SU-DHL-6 (cell line): Measurements from ENCODE around the gene AOAH.
"Not testable (repeated sequence)": the region's sequence is repeated elsewhere in the genome, so short reads cannot be mapped to it uniquely, and the experiment has no call there.

Experiments used
- H2AFZ ChIP-seq: fragments of 200-600 bp; sonication (generic); 2 replicates; pipeline ENCODE4 v1.6.1; 2014; ENCODE audit warnings: low read depth, mild to moderate bottlenecking, moderate library complexity, mixed read lengths, antibody characterized with exemption, low read length; ENCODE audit not compliant: severe bottlenecking
- H3F3A ChIP-seq: fragments of 200-600 bp; shearing (Covaris generic); 2 replicates; pipeline ENCODE4 v1.6.0; 2016; ENCODE audit warnings: antibody characterized with exemption, mild to moderate bottlenecking; ENCODE audit not compliant: insufficient read depth
- H3K27ac ChIP-seq: fragments of 200-600 bp; sonication (generic); 2 replicates; pipeline ENCODE4 v1.5.1; 2016; ENCODE audit warnings: low read depth, mild to moderate bottlenecking, low read length, moderate library complexity, mixed read lengths
- H3K27me3 ChIP-seq: fragments of 200-600 bp; sonication (generic), shearing (Covaris generic); 2 replicates; pipeline ENCODE4 v1.6.0; 2014; ENCODE audit warnings: mild to moderate bottlenecking, low read length
- H3K36me3 ChIP-seq: fragments of 200-600 bp; sonication (generic); 2 replicates; pipeline ENCODE4 v1.6.1; 2014; ENCODE audit warnings: mild to moderate bottlenecking, low read length, mixed read lengths
- H3K4me2 ChIP-seq: fragments of 300-600, 200-600 bp; shearing (Covaris generic), sonication (generic); 2 replicates; pipeline ENCODE4 v1.6.0; 2014; ENCODE audit warnings: low read length, low read depth, mild to moderate bottlenecking; ENCODE audit not compliant: poor library complexity, severe bottlenecking
- H3K4me3 ChIP-seq: fragments of 200-600 bp; sonication (generic); 2 replicates; pipeline ENCODE4 v1.5.1; 2014; ENCODE audit warnings: antibody characterized with exemption, low read length, mild to moderate bottlenecking, mixed read lengths; ENCODE audit not compliant: insufficient read depth, poor library complexity, severe bottlenecking
- H3K79me2 ChIP-seq: fragments of 200-600 bp; sonication (generic); 2 replicates; pipeline ENCODE4 v1.6.1; 2014; ENCODE audit warnings: mild to moderate bottlenecking, low read length, moderate library complexity; ENCODE audit not compliant: insufficient read depth
- H3K9ac ChIP-seq: fragments of 200-600 bp; sonication (generic); 2 replicates; pipeline ENCODE4 v1.7.0; 2014; ENCODE audit warnings: mild to moderate bottlenecking, low read length
- H3K9me2 ChIP-seq: fragments of 200-600 bp; sonication (generic); replicated peaks from 2 replicates; pipeline ENCODE4 v1.6.1; 2014; ENCODE audit warnings: low read length; ENCODE audit not compliant: insufficient read depth
- H3K9me3 ChIP-seq: fragments of 200-600 bp; sonication (generic); 2 replicates; pipeline ENCODE4 v1.6.1; 2014; ENCODE audit warnings: low read length, mixed read lengths; ENCODE audit not compliant: insufficient read depth
- H4K20me1 ChIP-seq: fragments of 200-600 bp; sonication (generic); 2 replicates; pipeline ENCODE4 v1.6.1; 2014; ENCODE audit warnings: low read depth, mild to moderate bottlenecking, antibody characterized with exemption, low read length, moderate library complexity, mixed read lengths
- CTCF ChIP-seq: fragments of 200-600 bp; sonication (generic); IDR thresholded peaks from one replicate; pipeline ENCODE4 v1.5.1; 2017; ENCODE audit warnings: antibody characterized with exemption, mild to moderate bottlenecking, low read length, moderate library complexity; ENCODE audit not compliant: insufficient read depth, poor library complexity, severe bottlenecking
- EZH2phosphoT487 ChIP-seq: fragments of 200-600 bp; sonication (generic), shearing (Covaris generic); conservative IDR thresholded peaks from 2 replicates; pipeline ENCODE4 v1.6.1; 2018; ENCODE audit warnings: mild to moderate bottlenecking, antibody characterized with exemption, low read length, moderate library complexity, mixed read lengths

The AOAH gene

GRCh38 chr7:36652431-36652830, 71.9 kb downstream of the AOAH start:
- Histone ChIP-seq H3K9ac (no peak overlapping the region), H3K4me3 (no peak overlapping the region), H4K20me1 (no peaks in the 10 kb centered on the region), H3K9me2 (no peaks in the 10 kb centered on the region), H3K27me3 (no peaks in the 10 kb centered on the region), H3K27ac (no peak overlapping the region), H3F3A (no peaks in the 10 kb centered on the region), H2AFZ (no peak overlapping the region), H3K9me3 (no peaks in the 10 kb centered on the region), H3K36me3 (no peaks in the 10 kb centered on the region), H3K79me2 (no peaks in the 10 kb centered on the region), H3K4me2 (no peak overlapping the region)
- TF ChIP-seq EZH2phosphoT487: no peak
- TF ChIP-seq CTCF: no peak

GRCh38 chr7:36651404-36651803, 72.9 kb downstream of the AOAH start:
- H3K4me3 ChIP-seq: no peak overlapping the region
- H3K9ac ChIP-seq: no peak overlapping the region
- no peaks in the 10 kb centered on the region for H3K27me3 ChIP-seq
- H3K9me3 ChIP-seq: no peaks in the 10 kb centered on the region
- H3K36me3 ChIP-seq: no peaks in the 10 kb centered on the region
- no peaks in the 10 kb centered on the region for H3K9me2 ChIP-seq
- H4K20me1 ChIP-seq: no peaks in the 10 kb centered on the region
- H3F3A ChIP-seq: no peaks in the 10 kb centered on the region
- no peak overlapping the region for H3K4me2 ChIP-seq
- H2AFZ ChIP-seq: no peak overlapping the region
- TF ChIP-seq CTCF (no peak), EZH2phosphoT487 (no peak)
- no peak overlapping the region for H3K27ac ChIP-seq
- H3K79me2 ChIP-seq: no peaks in the 10 kb centered on the region

GRCh38 chr7:36650766-36651312, 73.5 kb downstream of the AOAH start:
- Histone ChIP-seq H3K9me3 (no peaks in the 10 kb centered on the region), H3K27me3 (no peaks in the 10 kb centered on the region), H3F3A (no peaks in the 10 kb centered on the region), H3K79me2 (no peaks in the 10 kb centered on the region), H3K9ac (no peak overlapping the region), H3K36me3 (no peaks in the 10 kb centered on the region), H3K9me2 (no peaks in the 10 kb centered on the region), H3K4me2 (no peak overlapping the region), H3K4me3 (no peak overlapping the region), H2AFZ (no peak overlapping the region), H4K20me1 (no peaks in the 10 kb centered on the region), H3K27ac (no peak overlapping the region)
- TF ChIP-seq EZH2phosphoT487 (no peak), CTCF (no peak)

- Histone ChIP-seq H3F3A (no peaks in the 10 kb centered on the region), H3K9ac (no peak overlapping the region), H2AFZ (no peak overlapping the region), H3K4me2 (no peak overlapping the region), H3K27ac (no peak overlapping the region), H3K9me2 (no peaks in the 10 kb centered on the region), H3K27me3 (no peaks in the 10 kb centered on the region), H3K9me3 (no peaks in the 10 kb centered on the region), H3K36me3 (no peaks in the 10 kb centered on the region), H3K4me3 (no peak overlapping the region), H4K20me1 (no peaks in the 10 kb centered on the region), H3K79me2 (no peaks in the 10 kb centered on the region)
- TF ChIP-seq CTCF (no peak), EZH2phosphoT487 (no peak)
Observed at GRCh38 chr7:36650320-36650719, 74.0 kb downstream of the AOAH start.

GRCh38 chr7:36649319-36649718, 75.0 kb downstream of the AOAH start:
- not testable (repeated sequence) for H3K4me2 ChIP-seq, H3K79me2 ChIP-seq, H3K9me2 ChIP-seq, H2AFZ ChIP-seq, H3K9ac ChIP-seq, H3K4me3 ChIP-seq, H3K9me3 ChIP-seq, H3K27me3 ChIP-seq, H4K20me1 ChIP-seq, H3K27ac ChIP-seq, H3F3A ChIP-seq, H3K36me3 ChIP-seq
